GM23338 (cell line): Measurements from ENCODE around the gene EML3.

Experiments used
- CTCF ChIP-seq, 2 experiments: fragments of 200-600 bp in 1 of 2; sonication (generic) in 1 of 2; conservative IDR thresholded peaks; 2 replicates each; pipeline versions ENCODE4 v1.5.1 to v1.6.1; 2016 to 2017; ENCODE audit warnings: antibody characterized with exemption in 2 of 2, low read depth in 2 of 2, mild to moderate bottlenecking in 2 of 2, moderate library complexity in 1 of 2
- EZH2 ChIP-seq: fragments of 200-600 bp; sonication (generic); IDR thresholded peaks from one replicate; pipeline ENCODE4 v1.8.0; 2017; ENCODE audit warnings: antibody characterized with exemption, mild to moderate bottlenecking, low read depth; ENCODE audit not compliant: unreplicated experiment
- EZH2phosphoT487 ChIP-seq: fragments of 200-600 bp; sonication (generic); IDR thresholded peaks from one replicate; pipeline ENCODE4 v1.8.1; 2018; ENCODE audit warnings: antibody characterized with exemption; ENCODE audit not compliant: unreplicated experiment
- JUNB ChIP-seq: IDR thresholded peaks from one replicate; pipeline ENCODE4 v1.6.1; 2016; ENCODE audit warnings: antibody characterized with exemption; ENCODE audit not compliant: unreplicated experiment
- POLR2AphosphoS5 ChIP-seq: IDR thresholded peaks from 2 replicates; pipeline ENCODE4 v1.6.1; 2016; ENCODE audit warnings: antibody characterized with exemption, low read depth
- REST ChIP-seq: IDR thresholded peaks from one replicate; pipeline ENCODE4 v1.6.1; 2018; ENCODE audit warnings: antibody characterized with exemption; ENCODE audit not compliant: unreplicated experiment
- ZNF462 ChIP-seq: fragments of 250-450 bp; sonication (Bioruptor Pico); IDR thresholded peaks from 2 replicates; pipeline ENCODE4 v1.5.0; 2020; ENCODE audit warnings: mild to moderate bottlenecking, moderate library complexity

DNA sequence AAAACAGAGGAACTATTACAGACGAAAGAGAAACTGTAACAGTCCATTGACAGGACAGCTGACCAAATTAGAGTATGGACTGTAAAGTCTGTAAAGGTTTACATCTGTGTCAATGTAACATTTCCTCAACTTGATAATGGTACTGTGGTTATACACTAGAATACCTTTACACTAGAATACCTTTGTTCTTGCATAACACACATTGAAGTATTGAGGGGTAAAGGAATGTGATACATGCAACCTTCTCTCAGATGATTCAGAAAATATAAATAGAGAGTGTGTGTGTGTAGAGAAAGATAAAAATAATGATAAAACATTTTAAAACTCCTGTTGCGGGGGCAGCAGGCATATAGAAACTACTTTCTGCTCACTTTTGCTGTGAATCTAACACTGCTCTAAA lies 33.3 kb downstream of the EML3 start:
- TF ChIP-seq REST (no peak), EZH2 (no peak), CTCF (conservative IDR thresholded peaks at IDR 0.05; ENCODE audit: low read depth in 2 of 2) (no peak), POLR2AphosphoS5 (no peak), JUNB (no peak), EZH2phosphoT487 (no peak), ZNF462 (CRISPR knock-in tag) (no peak)
